RWPE1 (cell line): ENCODE data around the gene BECN2.
A peak's percentile ranks its signal among the peaks of the same experiment; 100 is the strongest.
"Not testable (repeated sequence)": the region's sequence is repeated elsewhere in the genome, so short reads cannot be mapped to it uniquely, and the experiment has no call there.

Experiments used
- CTCF ChIA-PET: fragments of 350-600 bp; sonication (Branson Sonifier 250); formaldehyde crosslinking; extraction: SDS; loops from one replicate; lab custom pipeline; 2021; lab: Yijun Ruan, JAX
- POLR2A ChIA-PET: fragments of 400-600 bp; formaldehyde crosslinking; extraction: SDS; loops from one replicate; lab custom pipeline; 2020; ENCODE audit warnings: antibody characterized with exemption; ENCODE audit not compliant: low non-redundant PET; lab: Yijun Ruan, JAX
- DNase-seq: peaks from one replicate; pipeline ENCODE4 v3.0.0; 2012; ENCODE audit warnings: low spot score
- H3K27ac ChIP-seq: fragments of 450-650 bp; 2 replicates; pipeline ENCODE4 v1.5.1; 2017
- TF ChIP-seq, protein P1 (sequence below): fragments of 450-650 bp; conservative IDR thresholded peaks from 2 replicates; pipeline ENCODE4 v1.5.1; 2017; ENCODE audit warnings: low read depth, mild to moderate bottlenecking

The BECN2 gene

GRCh38 chr1:241968611-241969010, 11.0 kb downstream of the BECN2 start:
- POLR2A ChIA-PET, result no interaction called here
- TF ChIP-seq, protein P1, sequence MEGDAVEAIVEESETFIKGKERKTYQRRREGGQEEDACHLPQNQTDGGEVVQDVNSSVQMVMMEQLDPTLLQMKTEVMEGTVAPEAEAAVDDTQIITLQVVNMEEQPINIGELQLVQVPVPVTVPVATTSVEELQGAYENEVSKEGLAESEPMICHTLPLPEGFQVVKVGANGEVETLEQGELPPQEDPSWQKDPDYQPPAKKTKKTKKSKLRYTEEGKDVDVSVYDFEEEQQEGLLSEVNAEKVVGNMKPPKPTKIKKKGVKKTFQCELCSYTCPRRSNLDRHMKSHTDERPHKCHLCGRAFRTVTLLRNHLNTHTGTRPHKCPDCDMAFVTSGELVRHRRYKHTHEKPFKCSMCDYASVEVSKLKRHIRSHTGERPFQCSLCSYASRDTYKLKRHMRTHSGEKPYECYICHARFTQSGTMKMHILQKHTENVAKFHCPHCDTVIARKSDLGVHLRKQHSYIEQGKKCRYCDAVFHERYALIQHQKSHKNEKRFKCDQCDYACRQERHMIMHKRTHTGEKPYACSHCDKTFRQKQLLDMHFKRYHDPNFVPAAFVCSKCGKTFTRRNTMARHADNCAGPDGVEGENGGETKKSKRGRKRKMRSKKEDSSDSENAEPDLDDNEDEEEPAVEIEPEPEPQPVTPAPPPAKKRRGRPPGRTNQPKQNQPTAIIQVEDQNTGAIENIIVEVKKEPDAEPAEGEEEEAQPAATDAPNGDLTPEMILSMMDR, result no peak
- H3K27ac ChIP-seq, result no peak overlapping the region
- CTCF ChIA-PET, result interaction anchor here (0.6 kb wide), 1 partner anchor 34 kb away, joined by 3 read pairs; no protein-coding TSS in a partner anchor
- no peak for DNase-seq

DNA sequence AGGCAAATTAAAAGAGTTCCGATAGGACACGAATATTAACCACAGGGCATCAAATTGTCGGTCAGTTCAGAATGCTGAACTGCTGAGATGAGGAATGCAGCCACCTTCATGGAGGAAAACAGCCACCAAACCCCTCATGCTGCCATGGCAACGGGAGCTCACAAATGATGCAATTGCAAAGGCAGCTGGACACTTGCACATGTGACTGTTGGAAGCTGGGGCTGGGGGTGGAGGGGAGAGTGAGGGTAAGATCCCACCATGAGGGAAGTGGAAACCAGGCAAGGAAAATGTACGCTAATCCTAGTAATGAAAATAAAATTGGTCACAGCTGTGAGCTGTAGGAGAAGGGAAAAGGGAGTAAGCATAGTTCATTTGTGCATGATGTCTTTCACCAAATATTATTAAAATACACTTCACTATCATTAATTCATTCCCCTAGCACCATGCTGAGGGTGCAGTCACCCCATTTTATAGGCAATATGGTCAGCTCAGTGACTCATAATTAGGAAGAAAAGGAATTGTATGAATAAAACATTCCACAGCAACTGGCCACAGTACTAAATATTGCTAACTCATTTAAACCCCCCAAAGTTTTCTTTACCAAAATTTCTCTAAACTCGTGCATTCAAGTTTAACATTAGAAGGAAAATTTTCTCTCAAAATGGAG, 15.3 kb downstream of the BECN2 start:
- no peak for DNase-seq
- ChIA-PET POLR2A (no interaction called here), CTCF (no interaction called here)
- TF ChIP-seq, protein P1, result no peak
- no peak overlapping the region for H3K27ac ChIP-seq

DNA sequence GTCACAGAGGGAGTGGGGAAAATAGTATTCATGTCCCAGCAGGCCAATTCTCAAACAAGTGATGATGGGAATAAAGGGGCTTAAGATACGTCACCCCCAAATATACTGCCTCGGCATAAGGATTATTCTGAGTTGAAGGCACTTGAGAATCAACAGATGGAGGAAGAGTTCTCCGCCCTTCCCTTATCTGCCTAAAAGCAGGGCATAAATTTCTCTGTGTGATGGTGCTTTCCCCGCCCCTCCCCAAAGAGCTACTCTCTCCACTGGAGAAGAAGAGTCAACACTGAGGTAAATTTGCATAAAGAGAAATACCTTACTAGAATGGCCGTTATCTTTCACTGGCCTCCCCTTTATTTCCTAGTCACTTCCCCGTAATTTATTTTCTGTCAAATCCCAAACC, 18.7 kb downstream of the BECN2 start:
- DNase-seq, result no peak
- TF ChIP-seq, protein P1, result no peak
- CTCF ChIA-PET, result interaction anchor here (0.7 kb wide), 1 partner anchor 434 kb away, joined by 3 read pairs; no protein-coding TSS in a partner anchor
- POLR2A ChIA-PET, result no interaction called here
- no peak overlapping the region for H3K27ac ChIP-seq

DNA sequence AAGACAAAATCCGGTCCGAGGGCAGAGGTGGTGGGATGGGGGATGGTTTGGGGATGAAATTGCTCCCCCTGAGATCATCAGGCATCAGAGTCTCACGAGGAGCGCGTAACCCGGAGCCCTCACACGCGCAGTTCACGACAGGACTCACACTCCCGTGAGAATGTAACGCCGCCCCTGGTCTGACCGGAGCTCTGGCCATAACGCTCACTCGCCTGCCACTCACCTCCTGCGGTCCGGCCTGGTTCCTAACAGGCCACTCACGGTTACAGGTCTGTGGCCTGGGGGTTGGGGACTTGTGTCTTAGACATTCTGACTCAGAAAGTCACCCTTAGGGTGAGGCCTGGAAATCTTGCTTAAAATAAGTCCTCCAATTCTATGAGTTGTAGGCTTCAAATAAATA, 21.5 kb downstream of the BECN2 start:
- H3K27ac ChIP-seq, result no peak overlapping the region
- CTCF ChIA-PET, result no interaction called here
- TF ChIP-seq, protein P1, result no peak
- POLR2A ChIA-PET, result no interaction called here
- DNase-seq, result no peak

DNA sequence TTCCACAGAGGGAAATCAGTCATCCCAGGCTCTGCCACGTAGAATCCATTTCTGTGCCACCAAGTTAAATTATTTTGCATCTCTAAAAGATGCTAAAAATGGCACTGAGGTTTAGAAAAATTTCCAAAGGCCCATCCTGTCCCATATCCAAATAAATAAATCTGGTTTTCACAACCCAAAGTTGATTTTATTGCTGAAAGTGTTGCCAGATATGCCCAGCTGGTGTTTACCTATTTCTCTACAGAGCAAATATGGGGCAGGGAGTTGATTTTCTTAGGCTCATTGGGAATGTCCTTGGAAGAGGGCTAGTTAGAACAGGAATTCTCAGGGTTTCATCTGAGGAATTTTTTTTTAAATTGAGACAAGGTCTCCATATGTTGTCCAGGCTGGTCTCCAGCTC, 22.4 kb downstream of the BECN2 start:
- POLR2A ChIA-PET, result no interaction called here
- TF ChIP-seq, protein P1, result no peak
- no peak for DNase-seq
- CTCF ChIA-PET, result interaction anchor here (0.6 kb wide), 1 partner anchor 17 kb away, joined by 3 read pairs; no protein-coding TSS in a partner anchor
- H3K27ac ChIP-seq, result no peak overlapping the region

GRCh38 chr1:241985787-241986186, 28.2 kb downstream of the BECN2 start:
- TF ChIP-seq, protein P1, result no peak; the same call in 1 of the 2 replicates
- DNase-seq, result peak; percentile 47
- H3K27ac ChIP-seq, result peak overlapping the region; percentile 33
- ChIA-PET CTCF (interaction anchor here (0.5 to 2.4 kb wide), 5 partner anchors 13 to 392 kb away, joined by 3 to 17 read pairs (median 3); partner anchors contain the start of gene MAP1LC3C), POLR2A (no interaction called here)

DNA sequence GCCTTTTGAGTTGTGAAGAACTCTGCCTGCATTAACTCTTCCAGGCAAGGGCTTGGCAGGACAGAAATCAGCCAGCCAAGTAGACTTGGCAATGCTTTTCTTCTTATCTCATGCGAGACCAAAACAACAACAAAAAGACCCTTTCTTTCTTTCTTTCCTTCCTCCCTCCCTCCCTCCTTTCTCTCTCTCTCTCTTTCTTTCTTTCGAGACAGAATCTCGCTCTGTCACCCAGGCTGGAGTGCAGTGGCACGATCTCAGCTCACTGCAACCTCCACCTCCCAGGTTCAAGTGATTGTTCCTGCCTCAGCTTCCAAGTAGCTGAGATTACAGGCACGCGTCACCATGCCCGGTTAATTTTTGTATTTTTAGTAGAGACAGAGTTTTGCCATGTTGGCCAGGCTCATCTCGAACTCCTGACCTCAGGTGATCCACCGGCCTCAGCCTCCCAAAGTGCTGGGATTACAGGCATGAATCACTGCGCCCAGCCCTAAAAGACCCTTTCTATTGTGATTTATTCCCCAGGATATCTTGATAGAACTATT, 30.9 kb downstream of the BECN2 start:
- POLR2A ChIA-PET, DNase-seq: not testable (repeated sequence)
- CTCF ChIA-PET, result interaction anchor here (0.7 kb wide), 1 partner anchor 378 kb away, joined by 3 read pairs; no protein-coding TSS in a partner anchor
- H3K27ac ChIP-seq, result peak overlapping the region; percentile 28; the same call in 1 of the 2 replicates
